Ecto neural progenitor cell (in vitro differentiated cells): ENCODE measurements around the gene CLEC10A.
"Not testable (repeated sequence)": the region's sequence is repeated elsewhere in the genome, so short reads cannot be mapped to it uniquely, and the experiment has no call there.

Experiments
- DNase-seq: peaks from one replicate; pipeline ENCODE4 v3.0.0-alpha.2; 2018; ENCODE audit warnings: low spot score

The CLEC10A gene

DNA sequence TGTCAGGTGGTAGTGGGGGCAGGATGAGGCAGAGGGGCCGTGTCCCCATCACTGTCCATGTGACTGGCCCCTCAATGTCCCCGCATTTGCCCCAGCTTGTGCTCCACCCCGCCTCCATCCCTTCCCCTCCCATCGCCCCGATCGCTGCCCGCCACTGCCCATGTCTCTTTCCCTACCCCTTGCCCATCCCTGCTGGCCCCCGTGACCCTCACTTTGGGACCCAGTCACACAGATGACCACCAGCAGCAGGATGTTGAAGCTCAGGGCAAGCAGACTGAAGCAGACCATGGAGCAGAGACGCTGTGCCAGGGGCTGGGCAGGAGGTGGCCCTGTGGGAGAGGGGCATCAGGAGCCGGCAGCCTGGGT lies 28.5 kb upstream of the CLEC10A start:
- DNase-seq = no peak

DNA sequence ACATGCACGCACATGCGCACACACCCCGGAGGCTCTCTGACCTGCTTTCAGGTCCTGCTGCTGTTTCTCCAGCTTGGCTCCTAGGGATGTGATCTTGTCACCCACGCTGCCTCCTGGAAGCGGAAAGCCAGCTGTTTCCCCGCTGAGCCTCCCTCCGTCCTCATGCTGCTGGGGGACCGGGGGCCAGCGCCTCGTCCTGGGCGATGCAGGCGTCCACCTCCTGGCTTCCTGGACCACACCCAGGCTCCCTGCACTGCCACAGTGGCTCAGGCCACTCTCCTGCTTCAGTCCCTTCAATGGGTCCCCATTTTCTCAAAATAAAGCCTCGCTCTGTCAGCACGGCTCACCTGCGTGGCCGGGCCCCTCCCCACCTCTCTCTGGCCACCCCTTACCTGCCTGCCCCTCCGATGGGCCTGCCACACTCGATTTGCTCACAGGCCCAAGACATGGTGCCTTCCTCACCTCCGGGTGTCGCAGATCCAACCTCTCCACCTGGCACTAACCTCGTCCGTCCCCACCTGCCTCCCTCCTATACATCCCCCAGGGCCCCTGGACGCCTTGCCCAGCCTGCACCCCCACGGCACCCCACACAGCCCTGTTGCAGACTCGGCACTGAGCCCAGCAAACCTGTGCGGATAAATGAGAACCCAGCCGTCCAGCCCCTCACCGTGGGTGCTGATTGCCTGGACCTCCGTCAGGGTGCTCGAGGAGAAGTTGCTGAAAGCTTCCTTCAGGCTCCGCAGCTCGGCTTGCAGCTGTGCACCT lies 27.9 kb upstream of the CLEC10A start:
- DNase-seq = no peak

DNA sequence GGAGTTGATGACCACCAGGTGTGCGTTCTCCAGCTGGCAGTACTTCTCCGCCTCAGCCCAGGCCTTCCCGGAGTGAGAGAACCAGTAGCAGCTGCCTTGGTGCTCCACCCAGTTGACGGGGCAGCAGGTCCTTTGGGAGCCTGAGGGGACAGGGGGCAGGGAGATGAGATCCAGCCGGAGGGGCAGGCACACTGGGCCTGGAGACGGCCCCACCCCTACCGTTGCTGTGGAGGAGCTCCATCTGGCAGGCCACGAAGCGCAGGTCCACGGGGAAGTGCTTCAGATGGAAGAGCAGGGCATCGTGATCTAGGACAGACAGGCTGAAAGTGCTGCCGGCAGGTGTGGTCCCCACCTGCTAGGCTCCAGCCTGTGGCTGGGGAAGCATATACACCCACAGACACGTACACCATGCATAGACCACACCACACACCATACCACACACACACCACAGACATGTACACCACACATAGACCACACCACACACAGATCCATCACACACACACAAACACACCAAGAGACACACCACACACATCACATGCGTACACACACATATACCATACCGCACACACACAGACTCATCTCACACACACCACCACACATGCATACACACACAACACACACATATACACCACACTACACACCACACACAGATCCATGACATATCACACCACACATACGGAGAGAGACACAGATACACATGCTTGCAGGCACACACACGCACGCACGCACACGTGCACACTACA lies 27.1 kb upstream of the CLEC10A start:
- no peak for DNase-seq

DNA sequence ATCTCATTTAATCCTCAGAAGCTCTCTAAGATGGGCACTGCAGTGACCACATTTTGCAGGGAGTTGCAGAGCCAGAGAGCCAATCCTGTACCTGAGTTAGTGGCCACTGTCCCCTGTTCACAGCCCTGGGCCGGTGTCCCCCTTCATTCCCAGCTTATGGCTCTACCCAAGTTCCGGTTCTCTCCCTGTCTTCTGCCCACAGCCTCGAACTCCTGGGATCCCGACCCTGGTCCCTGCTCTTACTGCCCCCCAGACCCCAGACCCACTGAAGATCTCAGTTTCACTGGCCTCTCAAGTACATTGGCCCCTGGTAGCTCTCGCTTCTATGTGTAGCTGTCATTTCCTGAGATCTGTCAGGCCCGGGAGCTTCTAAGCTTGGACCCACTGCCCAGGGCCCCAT lies 22.4 kb upstream of the CLEC10A start:
- no peak for DNase-seq

DNA sequence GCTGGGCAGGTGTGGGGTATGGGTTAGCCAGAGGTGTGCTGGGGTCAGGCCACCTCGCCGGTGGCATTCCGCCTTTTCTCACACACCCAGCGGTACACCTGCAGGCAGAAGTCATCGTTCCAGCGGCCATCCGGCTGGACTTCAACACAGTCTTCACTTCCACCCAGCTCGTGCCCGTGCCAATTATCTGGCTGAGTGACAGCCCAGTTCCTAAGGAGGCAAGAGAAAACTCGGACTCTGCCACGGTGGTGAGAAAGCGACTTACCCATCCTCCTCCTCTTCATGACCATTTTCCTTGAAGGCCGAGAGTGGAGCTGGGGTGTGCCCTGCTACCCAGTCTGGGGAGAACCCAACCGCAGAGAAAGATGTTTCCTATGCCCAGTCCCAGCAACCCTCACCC lies 21.5 kb upstream of the CLEC10A start:
- no peak for DNase-seq

DNA sequence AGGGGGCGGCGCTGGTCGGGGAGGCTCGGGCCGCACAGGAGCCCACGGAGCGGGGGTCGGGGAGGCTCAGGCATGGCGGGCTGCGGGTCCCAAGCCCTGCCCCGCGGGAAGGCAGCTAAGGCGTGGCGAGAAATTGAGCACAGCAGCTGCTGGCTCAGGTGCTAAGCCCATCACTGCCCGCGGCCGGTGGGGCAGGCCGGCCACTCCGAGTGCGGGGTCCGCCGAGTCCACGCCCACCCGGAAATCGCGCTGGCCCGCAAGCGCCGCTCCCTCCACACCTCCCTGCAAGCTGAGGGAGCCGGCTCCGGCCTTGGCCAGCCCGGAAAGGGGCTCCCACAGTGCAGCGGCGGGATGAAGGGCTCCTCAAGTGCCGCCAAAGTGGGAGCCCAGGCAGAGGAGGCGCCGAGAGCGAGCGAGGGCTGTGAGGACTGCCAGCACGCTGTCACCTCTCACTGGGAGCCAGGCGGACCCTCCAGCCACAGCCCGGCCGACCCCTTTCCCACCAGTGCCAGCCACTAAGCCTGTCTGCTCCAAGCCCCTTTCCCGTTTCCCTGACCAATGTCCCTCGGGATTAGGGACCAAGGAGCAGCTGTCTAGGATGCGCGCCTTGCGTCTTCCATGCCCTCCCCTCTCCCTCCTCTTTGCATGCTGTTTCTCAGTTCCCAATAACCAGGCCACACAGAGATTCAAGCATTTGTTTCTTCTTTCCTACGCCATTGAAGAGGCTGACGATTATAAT lies 20.8 kb upstream of the CLEC10A start:
- not testable (repeated sequence) for DNase-seq

DNA sequence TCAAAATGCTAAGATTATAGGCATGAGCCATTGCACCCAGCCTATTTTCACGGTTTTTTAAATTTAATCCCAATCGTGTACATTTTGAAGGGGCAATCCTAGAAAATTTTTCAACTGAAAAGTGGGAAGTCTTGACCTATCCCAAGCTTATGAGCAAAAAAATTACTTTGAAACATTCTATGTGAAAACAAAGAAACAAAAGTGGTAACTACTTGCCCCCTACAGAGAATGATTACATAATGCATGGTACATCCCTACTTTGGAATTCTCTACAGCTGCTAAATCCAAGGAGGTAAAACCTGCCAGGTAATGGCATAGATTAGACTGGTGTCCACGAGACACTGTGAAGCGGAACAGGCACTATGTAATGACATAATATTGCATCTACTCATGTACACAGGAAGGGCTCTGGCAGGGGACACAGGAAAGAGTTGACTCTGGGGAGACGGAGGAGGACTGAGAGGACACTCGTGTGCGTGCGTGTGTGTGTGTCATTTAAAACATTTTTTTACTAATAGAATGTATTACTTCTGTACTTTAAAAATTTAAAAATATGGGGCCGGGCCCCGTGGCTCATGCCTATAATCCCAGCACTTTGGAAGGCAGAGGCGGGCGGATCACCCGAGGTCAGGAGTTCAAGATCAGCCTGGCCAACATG lies 18.9 kb upstream of the CLEC10A start:
- no peak for DNase-seq

DNA sequence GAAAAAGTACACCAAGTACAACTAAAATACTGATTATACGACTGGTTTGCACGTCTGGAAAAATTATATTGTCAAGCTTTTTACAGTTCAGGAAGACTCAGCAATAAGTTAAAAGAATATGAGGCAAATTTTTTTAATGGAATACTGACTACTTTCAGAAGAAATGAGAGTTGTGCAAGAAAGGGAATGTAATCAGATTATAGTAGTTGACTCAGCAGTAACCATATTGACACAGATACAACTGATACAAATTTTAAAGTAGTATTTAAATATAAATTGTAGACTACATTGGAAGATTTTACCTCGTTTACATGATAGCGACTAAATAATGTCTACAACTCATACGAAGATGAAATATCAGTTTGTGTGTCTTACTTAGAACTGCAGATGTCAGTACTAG lies 17.9 kb upstream of the CLEC10A start:
- DNase-seq = no peak

DNA sequence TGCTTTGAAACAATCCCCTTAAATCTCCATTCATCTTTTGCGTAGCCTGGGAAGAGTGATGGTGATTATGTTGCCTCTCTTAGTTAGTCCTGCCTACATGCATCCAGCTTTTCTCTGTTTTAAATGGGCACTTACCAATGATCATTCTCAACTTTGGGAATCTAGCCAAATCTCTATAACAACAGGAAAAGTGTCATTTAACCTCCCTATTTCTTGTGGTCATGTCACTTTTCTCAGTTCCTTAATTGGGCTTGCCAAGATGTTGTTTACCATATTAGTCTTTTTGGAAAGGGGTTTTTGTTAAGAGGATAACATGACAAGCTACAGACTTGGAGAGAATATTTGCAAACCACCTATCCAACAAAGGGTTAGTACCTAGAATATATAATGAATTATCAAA lies 15.6 kb upstream of the CLEC10A start:
- no peak for DNase-seq

DNA sequence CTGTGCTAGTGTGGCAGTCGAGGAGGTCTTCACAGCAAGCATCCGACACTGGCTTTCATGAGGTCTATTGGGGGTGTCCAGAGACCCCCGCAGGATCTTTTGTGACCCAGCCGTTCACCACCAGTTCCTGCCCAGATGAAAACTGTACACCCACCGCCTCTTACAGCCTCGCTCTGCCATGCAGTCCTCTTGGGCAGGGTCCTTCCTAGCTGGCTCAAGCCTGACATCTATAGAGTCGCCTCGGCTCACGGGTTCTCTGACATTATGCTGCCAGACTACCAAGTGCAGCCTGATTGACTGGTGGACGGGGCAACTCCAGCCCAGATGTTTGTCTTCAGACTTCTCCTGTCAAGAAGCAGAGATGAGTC lies 14.6 kb upstream of the CLEC10A start:
- DNase-seq = no peak

DNA sequence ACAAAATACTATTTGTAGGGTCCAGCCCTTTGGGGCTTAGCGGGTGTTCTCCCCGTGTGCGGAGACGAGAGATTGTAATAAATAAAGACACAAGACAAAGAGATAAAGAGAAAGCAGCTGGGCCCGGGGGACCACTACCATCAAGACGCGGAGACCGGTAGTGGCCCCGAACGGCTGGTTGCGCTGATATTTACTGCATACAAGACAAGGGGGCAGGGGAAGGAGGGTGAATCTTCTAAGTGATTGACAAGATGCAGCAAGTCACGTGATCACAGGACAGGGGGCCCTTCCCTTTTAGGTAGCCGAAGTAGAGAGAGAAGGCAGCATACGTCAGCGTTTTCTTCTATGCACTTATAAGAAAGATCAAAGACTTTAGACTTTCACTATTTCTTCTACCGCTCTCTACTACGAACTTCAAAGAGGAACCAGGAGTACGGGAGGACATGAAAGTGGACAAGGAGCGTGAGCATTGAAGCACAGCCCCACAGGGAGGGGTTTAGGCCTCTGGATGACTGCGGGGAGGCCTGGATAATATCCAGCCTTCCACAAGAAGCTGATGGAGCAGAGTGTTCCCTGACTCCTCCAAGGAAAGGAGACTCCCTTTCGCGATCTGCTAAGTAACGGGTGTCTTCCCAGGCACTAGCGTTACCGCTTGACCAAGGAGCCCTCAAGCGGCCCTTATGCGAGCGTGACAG lies 11.4 kb upstream of the CLEC10A start:
- not testable (repeated sequence) for DNase-seq

DNA sequence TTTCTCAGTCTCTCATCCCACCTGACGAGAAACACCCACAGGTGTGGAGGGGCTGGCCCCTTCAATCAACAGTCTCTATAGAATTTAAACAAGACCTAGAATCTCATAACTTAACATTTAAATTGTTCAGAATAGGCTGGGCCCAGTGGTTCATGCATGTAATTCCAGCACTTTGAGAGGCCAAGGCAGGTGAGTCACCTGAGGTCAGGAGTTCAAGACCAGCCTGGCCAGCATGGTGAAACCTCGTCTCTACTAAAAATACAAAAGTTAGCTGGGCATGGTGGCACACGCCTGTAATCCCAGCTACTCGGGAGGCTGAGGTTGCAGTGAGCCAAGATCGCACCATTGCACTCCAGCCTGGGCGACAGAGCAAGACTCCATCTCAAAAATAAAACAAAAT lies 9.5 kb upstream of the CLEC10A start:
- DNase-seq = not testable (repeated sequence)

DNA sequence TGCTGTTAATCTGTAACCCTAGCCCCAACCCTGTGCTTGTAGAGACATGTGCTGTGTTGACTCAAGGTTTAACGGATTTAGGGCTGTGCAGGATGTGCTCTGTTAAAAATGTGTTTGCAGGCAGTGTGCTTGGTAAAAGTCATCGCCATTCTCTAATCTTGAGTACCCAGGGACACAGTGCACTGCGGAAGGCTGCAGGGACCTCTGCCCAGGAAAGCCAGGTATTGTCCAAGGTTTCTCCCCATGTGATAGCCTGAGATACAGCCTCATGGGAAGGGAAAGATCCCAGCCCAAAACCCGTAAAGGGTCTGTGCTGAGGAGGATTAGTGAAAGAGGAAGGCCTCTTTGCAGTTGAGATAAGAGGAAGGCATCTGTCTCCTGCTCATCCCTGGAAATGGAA lies 8.4 kb upstream of the CLEC10A start:
- not testable (repeated sequence) for DNase-seq

DNA sequence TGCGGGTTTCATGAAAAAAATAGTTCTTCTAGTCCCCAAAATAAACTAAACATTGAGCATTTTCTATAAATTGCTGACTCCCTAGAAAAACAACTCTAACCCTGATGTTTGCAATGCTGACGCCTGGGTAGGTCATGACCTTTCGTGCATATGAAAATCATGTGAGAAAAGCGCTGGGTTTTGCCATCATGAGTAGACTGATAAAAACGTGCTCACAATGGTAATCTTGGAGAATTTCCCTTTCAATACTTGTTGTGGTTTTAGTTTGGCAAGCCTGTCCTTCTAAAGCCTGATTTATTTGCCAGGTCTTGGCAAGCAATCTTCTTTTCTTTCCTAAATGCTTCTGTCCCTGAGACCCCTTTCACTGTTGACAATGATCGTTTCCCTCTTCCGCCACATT lies 4.0 kb upstream of the CLEC10A start:
- no peak for DNase-seq

DNA sequence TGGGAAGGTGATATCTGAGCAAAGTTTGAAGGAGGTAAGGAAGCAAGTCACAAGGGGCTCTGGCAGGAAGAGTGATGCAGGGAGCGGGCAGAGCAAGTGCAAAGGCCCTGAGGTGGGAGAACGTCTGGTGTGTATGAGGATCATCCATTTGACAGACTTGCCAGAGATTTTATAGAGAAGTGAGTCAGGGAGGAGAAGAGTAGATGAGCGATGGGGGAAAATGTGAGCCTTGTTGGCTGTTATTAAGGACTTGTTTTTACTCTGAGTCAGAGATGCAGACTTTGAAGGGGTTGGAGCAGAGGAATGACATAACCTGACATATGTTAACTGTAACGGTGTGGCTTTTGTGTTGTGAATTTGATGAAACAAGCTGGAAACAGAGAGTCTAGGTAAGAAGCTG lies 3.5 kb upstream of the CLEC10A start:
- no peak for DNase-seq

DNA sequence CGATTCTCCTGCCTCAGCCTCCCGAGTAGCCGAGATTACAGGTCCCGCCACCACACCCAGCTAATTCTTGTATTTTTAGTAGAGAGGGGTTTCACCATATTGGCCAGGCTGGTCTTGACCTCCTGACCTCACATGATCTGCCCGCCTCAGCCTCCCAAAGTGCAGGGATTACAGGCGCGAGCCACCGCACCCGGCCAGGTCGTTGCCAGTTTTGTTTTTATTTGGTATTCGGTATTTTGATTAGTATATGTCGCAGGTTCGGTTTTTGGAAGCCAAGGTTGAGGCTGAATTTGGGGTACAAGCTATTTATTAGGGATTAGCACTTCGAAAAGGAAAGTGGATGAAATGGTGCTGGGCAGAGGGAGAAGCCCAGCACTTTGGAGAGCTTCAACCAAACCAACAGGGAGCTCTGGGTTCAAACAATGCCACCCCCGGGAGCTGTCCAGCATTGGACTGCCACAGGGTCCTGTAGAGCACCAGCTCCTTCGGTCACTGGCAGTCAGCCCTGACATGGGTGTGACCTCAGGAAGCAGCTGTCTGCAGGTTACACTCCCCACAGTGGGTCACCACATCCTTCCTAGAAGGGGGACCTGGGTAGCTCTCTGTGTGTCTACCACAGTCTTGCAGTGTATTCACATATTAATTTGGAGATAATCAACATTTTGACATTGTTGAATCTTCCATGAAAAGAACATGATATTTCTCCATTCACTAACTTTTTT lies 1.5 kb upstream of the CLEC10A start:
- DNase-seq = no peak

DNA sequence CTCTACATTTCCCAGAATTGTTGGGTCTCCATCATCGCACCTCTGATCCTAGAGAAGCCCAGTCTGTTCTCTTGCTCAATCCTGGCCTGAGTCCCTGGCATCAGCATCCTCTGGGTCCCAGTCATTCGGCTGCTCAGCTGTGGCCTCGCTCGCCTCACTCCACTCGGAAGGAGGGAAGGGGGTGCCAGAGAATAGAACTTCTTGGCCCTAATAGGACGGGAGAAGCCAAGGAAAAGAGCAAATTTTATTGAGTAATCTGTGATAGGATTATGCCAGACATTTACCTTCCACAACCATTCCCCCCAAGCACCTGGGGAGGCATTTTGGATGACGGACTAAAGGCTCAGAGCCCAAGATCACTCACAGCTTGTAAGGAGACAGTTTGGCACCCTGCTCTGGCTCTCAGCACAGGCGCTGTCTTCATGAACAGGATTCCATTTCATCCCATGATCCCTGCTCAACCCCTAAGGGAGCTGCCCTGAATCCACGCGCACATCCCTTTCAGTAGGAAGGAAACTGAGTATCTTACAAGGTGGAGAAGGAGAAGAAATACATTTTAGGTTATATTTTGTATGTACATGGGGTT lies 498 bp upstream of the CLEC10A start:
- no peak for DNase-seq

DNA sequence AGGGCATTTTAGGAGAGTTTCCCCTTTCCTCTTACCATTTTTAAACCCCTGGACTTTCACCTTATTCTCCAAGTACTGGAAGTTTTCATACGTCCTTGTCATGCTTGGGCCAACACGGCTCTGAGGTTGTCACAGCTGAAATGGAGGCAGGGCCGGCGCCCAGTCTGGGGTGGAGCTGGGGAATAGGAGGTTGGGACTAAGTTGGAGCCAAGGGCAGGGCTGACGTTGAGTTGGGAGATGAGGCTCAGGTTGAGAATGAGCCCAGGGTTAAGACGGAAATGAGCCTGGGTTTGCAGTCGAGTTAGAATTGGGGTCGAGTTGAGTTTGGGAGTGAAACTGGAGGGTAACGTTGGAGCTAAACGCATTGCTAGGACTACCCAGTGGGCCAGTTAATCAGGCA lies 1.3 kb downstream of the CLEC10A start:
- DNase-seq = no peak

DNA sequence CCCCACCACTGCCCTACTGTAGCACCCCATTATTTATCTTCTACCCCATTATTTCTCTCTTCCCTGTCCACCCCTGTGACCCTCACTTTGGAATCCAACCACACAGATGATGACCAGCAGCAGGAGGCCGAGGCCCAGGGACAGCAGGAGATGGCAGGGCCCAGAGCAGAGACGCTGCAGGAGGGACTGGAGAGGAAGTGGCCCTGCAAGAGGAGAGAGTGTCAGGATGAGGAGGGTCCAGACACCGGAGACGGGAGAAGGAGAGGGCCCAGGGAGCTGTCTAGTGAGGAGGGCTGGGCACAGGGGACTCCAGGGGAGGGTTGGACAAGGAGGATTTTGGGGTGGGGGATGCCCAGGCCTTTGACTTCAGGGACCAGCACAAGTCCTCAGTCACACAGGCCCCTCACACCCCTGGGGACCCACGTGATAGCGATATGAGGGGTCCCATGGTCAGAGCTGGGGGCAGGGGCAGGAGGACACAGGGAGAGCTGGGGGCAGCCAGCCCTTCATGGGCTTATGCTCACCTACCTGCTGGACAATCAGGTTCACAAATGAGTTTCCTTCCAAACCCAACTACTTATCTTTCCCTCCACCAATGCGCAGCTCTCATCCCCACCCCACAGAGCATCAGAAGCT lies 2.0 kb downstream of the CLEC10A start:
- DNase-seq = no peak

DNA sequence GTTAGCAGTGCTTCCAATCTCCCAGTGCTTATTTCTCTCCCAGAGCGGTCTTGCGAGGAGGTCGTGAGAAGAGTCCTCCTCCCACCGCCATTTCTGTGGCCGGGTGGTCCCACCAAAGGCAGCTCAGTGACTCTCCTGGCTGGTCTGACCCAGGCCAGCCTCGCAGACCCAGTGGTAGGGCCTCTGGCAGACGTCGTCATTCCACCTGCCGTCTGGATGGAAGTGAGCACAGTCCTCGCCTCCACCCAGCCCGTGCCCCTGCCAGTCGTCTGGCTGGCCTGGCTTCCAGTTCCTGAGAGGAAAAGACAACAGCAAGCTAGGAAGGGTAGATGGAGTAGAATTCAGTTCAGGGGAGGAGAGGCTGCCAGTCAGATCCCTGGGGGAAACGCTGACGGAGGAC lies 5.1 kb downstream of the CLEC10A start:
- no peak for DNase-seq

DNA sequence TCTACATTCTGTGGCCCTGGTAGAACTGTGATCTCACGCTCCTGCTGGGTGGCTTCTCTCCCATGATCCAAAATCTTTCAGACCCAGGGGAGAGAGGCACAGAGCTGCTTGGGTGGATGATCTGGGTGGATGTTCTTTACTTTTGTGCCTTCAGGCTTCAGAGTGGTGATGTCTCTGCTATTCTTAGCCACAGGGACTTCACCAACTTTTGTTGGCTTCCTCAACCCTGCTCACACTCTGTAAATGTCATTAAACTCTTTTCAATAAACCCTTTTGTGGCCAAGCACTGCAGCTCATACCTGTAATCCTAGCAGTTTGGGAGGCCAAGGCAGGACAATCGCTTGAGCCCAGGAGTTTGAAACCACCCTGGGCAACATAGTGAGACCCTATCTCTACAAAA lies 7.6 kb downstream of the CLEC10A start:
- DNase-seq = no peak
